Epithelial cell of proximal tubule (primary cell): ENCODE results near the gene SETBP1. TPM values are rescaled to one million over a fixed set of nuclear protein-coding genes. Genes with fewer than 3 reads are reported as not detected.

Source experiments
- DNase-seq: peaks from one replicate; pipeline ENCODE4 v3.0.0-alpha.2; 2011; ENCODE audit warnings: low read depth
- H3K4me3 ChIP-seq: 2 replicates; pipeline ENCODE4 v1.5.1; 2011; ENCODE audit warnings: low read depth, mild to moderate bottlenecking, low read length
- total RNA-seq: library from RNA; depleted of rRNA; stranded (reverse); fragments of >200 nt; gene quantifications from 2 replicates; pipeline ENCODE4 v1.2.3, GENCODE V29; 2015
- TF ChIP-seq, protein P1 (sequence below): conservative IDR thresholded peaks from 2 replicates; pipeline ENCODE4 v1.5.1; 2012; ENCODE audit warnings: low read depth, mild to moderate bottlenecking, low read length

SETBP1 gene
- total RNA-seq, 1 donor from 2014 or later: 2.4 TPM

DNA sequence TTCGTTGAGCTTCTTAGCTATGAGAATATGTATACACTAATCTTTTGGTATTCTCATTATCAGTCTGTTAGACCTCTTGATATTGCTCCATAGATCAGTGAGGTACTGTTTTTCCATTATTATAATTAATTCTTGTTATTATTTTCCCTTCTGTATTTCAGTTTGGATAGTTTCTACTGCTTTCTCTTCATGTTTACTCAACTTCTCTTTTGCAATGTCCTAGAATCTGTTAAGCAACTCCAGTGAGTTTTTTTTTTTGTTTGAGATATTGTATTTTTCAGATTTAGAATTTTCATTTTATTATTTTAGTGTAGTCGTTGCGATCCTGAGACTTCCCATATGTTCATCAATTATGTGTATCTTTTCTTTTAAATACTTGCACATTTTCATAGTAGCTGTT is 260.8 kb downstream of the SETBP1 start:
- no peak for DNase-seq
- TF ChIP-seq, protein P1, sequence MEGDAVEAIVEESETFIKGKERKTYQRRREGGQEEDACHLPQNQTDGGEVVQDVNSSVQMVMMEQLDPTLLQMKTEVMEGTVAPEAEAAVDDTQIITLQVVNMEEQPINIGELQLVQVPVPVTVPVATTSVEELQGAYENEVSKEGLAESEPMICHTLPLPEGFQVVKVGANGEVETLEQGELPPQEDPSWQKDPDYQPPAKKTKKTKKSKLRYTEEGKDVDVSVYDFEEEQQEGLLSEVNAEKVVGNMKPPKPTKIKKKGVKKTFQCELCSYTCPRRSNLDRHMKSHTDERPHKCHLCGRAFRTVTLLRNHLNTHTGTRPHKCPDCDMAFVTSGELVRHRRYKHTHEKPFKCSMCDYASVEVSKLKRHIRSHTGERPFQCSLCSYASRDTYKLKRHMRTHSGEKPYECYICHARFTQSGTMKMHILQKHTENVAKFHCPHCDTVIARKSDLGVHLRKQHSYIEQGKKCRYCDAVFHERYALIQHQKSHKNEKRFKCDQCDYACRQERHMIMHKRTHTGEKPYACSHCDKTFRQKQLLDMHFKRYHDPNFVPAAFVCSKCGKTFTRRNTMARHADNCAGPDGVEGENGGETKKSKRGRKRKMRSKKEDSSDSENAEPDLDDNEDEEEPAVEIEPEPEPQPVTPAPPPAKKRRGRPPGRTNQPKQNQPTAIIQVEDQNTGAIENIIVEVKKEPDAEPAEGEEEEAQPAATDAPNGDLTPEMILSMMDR: no peak
- H3K4me3 ChIP-seq: no peak overlapping the region

DNA sequence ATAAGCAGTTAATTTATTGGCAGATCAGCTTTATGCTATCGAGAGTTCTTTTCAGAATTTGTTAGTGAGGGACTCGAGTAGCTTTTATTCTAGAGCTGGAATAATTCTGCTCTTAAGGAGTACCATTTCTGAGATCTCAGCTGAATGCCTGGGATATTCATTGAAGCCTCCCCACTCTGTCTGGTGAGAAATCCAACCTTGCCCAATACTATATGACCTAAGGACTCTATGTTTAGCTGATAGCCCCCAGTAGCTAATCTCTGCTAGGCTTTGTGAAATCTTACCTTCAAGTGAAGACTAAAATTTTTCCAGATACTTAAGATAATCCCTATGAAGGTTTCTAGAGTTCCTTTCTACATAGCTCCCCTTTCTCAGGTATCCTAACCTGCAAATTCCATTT is 261.4 kb downstream of the SETBP1 start:
- no peak for DNase-seq
- H3K4me3 ChIP-seq: no peak overlapping the region
- TF ChIP-seq, protein P1: no peak

DNA sequence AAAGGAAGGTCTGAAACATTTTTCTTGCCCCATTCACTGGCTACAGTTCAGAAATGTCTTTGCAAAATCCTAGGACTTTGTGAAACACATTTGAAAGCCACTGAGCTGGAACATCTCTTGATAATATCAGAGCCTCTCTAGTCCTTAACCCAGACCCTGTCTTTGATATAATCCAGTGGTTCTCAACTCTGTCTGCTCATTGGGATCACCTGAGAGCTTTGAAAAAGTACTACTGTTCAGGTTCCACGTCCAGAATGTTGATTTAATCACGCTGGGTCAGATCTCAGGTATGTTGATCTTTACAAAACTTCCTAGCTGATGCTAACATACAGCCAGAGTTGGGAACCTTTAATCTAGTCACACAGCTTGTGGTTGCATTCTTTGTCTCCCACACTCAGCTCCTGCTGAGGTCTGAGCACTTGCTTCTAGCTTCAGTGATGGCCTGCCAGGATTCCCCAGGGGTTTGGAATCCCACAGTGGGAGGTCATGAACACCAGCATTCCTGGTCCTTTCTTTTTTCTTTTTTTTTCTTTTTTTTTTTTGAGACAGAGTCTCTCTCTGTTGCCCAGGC is 262.7 kb downstream of the SETBP1 start:
- TF ChIP-seq, protein P1: no peak
- DNase-seq: peak; percentile 66

DNA sequence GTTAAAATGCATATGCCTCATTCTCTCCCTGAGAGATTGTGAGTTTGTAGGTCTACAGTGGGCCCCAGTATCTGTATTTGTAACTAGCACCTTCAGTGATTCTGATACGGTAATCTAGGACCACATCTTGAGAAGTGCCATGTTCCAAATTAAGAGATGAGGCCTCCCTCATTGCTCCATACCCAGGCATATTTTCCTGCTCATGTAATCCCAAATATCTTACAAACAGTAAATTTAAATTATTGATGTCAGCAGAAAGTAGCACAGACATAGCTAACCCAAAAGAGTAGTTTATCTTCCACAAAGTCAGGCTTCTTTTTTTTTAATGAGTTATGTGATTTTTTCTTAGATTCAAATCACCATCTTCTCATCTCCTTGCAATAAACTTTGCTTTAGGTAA is 263.8 kb downstream of the SETBP1 start:
- TF ChIP-seq, protein P1: no peak
- no peak for DNase-seq

More for the DNA sequence above, 262.7 kb downstream of the SETBP1 start:
- no peak overlapping the region for H3K4me3 ChIP-seq

DNA sequence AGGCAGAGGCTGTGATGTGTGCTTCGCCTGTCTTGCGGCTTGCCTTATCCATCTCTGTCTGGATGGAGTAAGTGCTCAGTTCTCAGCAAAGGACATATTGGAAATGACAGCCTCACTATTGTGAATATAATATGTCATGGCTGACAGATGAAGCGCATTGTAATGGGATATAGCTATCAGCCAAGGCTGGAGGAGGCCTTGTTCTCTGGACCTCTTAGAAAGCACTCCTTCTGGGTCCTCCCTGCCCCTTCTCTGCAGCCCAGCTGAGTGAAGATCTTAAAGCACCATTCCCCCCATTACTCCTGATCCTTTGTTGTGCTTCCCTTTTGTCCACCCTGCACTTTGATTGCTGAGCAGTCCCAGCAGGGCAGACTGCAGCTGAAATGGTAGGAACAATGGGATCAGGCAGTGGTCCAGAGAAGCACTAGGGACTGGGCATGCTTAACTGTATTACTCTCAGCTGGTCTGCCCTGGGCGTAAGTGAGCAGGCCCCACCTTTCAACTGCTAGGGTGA is 265.3 kb downstream of the SETBP1 start:
- DNase-seq: no peak
- TF ChIP-seq, protein P1: no peak
- H3K4me3 ChIP-seq: no peak overlapping the region

More for the DNA sequence above, 263.8 kb downstream of the SETBP1 start:
- H3K4me3 ChIP-seq: no peak overlapping the region

DNA sequence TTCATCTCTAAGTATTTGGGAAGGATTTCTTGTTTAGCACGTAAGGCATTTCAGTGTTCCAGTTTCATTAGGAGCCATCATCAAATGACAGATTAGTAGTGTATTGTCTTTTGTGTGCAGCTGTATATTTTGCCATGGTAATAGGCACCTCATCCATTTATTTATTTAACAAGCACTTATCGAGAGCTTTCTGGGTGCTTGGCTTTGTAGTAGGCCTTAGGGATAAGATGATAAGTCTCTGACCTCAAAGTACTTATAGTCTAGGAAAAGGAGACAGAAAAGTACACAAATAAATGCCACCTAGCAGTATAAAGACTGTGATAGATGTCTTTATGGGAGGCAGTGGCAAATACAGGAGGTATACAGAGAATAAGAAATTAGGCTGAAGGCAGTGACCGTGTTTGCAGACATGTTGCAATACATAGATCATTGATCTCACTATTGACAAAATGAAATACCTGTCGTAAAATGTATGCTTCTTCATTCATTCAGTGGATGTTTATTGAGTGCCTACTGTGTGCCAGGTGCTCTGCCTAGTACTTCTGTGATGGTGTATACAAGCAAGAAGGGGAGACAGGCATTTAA is 265.9 kb downstream of the SETBP1 start:
- no peak overlapping the region for H3K4me3 ChIP-seq
- TF ChIP-seq, protein P1: no peak
- no peak for DNase-seq

DNA sequence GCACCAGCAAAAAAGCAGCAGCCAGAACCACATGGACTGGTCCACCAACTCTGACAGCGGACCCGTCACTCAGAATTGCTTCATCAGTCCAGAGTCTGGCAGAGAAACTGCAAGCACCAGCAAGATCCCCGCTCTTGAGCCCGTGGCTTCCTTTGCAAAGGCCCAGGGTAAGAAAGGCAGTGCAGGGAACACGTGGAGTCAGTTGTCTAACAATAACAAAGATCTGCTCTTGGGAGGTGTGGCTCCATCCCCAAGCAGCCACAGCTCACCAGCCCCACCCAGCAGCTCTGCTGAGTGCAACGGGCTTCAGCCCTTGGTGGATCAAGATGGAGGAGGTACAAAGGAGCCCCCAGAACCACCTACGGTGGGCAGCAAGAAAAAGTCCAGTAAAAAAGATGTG is 269.3 kb downstream of the SETBP1 start:
- no peak overlapping the region for H3K4me3 ChIP-seq
- no peak for DNase-seq
- TF ChIP-seq, protein P1: no peak
